Vagina (tissue), 2 donors: ENCODE measurements around the gene CFAP46. TPM values are rescaled to one million over a fixed set of nuclear protein-coding genes. Genes with fewer than 3 reads are reported as not detected.

Experiments used
- DNase-seq, 2 donors: peaks; one replicate each; pipeline ENCODE4 v3.0.0-alpha.2; 2017; ENCODE audit errors: extremely low spot score in 2 of 2
- H3K27ac ChIP-seq: fragments of 200-600 bp; sonication (generic); one replicate; pipeline ENCODE4 v1.5.1; 2019
- H3K27me3 ChIP-seq: fragments of 200-600 bp; sonication (generic); one replicate; pipeline ENCODE4 v1.5.1; 2019
- H3K36me3 ChIP-seq, 2 donors: fragments of 200-600 bp; sonication (generic); one replicate each; pipeline ENCODE4 v1.5.1; 2017 to 2019
- H3K4me1 ChIP-seq: fragments of 200-600 bp; sonication (generic); one replicate; pipeline ENCODE4 v1.5.1; 2019
- H3K4me3 ChIP-seq, 2 donors: fragments of 200-600 bp; sonication (generic); 1 replicate in 1 of 2; 2 replicates in 1 of 2; pipeline ENCODE4 v1.5.1; 2016 to 2019
- H3K9me3 ChIP-seq: fragments of 200-600 bp; sonication (generic); one replicate; pipeline ENCODE4 v1.5.1; 2019
- POLR2A ChIP-seq, 2 donors: fragments of 450-650 bp; IDR thresholded peaks; one replicate each; pipeline ENCODE4 v1.6.1; 2017; ENCODE audit warnings: antibody characterized with exemption in 2 of 2, mild to moderate bottlenecking in 2 of 2, moderate library complexity in 2 of 2
- POLR2AphosphoS5 ChIP-seq, 2 donors: sonication (generic); formaldehyde crosslinking; IDR thresholded peaks; one replicate each; pipeline ENCODE4 v1.9.0; 2017; ENCODE audit warnings: antibody characterized with exemption in 2 of 2, mild to moderate bottlenecking in 2 of 2, low read depth in 1 of 2; ENCODE audit not compliant: insufficient read depth in 1 of 2
- intact Hi-C: fragments of 100-400 bp; cut with DNase I; formaldehyde crosslinking; loops from one replicate; pipeline ENCODE4 v1.15.1; 2023
- total RNA-seq: library from RNA; depleted of rRNA; stranded (reverse); fragments of >200 nt; gene quantifications from one replicate; pipeline ENCODE4 v1.2.3, GENCODE V29; 2016
- TF ChIP-seq, protein P1 (sequence below), 3 experiments: fragments of 450-650 bp in 2 of 3; fragments of 200-600 bp in 1 of 3; sonication (generic) in 1 of 3; IDR thresholded peaks; one replicate each; pipeline ENCODE4 v1.5.1; 2017 to 2019; ENCODE audit warnings: antibody characterized with exemption in 3 of 3, mild to moderate bottlenecking in 2 of 3, moderate library complexity in 2 of 3

CFAP46 gene
- total RNA-seq, 1 donor from 2014 or later = not detected

DNA sequence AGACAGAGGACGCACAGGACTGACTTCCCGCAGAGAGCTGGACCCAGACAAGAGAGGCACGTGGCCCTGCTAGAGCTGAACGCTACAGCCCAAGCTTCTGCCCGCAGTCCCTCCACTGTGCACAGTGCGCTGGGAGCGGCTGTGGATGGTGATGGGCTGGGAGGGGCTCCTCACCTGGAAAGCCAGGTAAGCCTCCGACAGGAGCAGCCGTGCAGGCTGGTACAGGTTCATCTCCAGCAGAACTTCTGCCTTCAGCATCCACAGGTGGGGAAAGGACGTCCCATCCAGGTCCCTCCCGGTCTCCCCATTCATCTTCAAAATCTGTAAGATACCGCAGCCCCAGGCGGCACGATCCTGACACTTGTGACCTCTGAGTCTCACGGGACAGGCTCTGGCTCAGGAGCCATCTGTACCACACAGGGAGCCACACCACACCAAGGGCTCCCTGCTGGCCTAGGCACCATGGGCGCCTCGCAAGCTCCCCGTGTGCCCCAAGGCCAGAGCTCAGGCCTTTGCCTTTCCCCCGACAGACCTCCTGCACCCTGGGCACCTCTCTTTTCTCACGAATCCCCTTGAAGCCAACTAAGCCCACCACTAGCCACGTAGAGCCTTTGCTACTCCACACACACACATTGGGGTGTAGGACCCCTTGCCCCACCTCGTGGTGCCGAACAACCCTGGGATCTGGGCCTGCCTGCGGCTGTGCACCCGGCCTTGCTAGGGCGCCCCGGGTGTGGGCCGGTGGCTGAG, 76.3 kb downstream of the CFAP46 start:
- DNase-seq = no peak
- Histone ChIP-seq H3K27ac (no peak overlapping the region), H3K36me3 (no peaks in the 10 kb centered on the region), H3K4me1 (peaks cover 8% of the 10 kb centered on the region), H3K9me3 (no peaks in the 10 kb centered on the region), H3K4me3 (no peak overlapping the region), H3K27me3 (no peaks in the 10 kb centered on the region)
- intact Hi-C loops = no loop called here
- TF ChIP-seq, protein P1, sequence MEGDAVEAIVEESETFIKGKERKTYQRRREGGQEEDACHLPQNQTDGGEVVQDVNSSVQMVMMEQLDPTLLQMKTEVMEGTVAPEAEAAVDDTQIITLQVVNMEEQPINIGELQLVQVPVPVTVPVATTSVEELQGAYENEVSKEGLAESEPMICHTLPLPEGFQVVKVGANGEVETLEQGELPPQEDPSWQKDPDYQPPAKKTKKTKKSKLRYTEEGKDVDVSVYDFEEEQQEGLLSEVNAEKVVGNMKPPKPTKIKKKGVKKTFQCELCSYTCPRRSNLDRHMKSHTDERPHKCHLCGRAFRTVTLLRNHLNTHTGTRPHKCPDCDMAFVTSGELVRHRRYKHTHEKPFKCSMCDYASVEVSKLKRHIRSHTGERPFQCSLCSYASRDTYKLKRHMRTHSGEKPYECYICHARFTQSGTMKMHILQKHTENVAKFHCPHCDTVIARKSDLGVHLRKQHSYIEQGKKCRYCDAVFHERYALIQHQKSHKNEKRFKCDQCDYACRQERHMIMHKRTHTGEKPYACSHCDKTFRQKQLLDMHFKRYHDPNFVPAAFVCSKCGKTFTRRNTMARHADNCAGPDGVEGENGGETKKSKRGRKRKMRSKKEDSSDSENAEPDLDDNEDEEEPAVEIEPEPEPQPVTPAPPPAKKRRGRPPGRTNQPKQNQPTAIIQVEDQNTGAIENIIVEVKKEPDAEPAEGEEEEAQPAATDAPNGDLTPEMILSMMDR (IDR thresholded peaks at IDR 0.05) = no peak
- TF ChIP-seq POLR2A (IDR thresholded peaks at IDR 0.05) (no peak), POLR2AphosphoS5 (IDR thresholded peaks at IDR 0.05; ENCODE audit: insufficient read depth in 1 of 2, low read depth in 1 of 2) (no peak)

DNA sequence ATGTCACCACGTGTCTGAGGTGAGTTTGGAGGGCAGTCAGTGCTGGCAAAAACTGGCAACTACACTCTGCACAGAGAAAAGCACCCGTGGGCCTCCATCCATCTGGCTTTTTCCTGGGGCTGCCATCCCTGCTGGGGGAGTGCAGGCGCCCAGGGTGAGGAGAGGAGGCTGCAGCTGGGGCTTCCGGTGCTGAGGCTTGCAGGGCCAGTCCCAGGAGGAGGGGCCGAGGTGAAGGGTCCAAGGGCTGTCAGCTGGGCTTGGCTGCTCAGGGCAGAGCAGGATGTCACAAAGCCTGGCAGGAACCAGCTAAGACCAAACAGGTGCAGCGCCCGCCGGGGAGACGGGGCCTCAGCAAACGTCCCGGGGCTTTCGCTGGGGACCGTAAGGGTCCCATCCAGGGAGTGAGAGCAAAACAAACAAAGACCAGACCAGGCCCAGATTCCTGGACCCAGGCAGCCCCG, 77.2 kb downstream of the CFAP46 start:
- no peak for TF ChIP-seq POLR2A (IDR thresholded peaks at IDR 0.05)
- TF ChIP-seq, protein P1 (IDR thresholded peaks at IDR 0.05) = no peak
- no peak for TF ChIP-seq POLR2AphosphoS5 (IDR thresholded peaks at IDR 0.05; ENCODE audit: insufficient read depth in 1 of 2, low read depth in 1 of 2)
- Histone ChIP-seq H3K36me3 (no peaks in the 10 kb centered on the region), H3K4me3 (no peak overlapping the region), H3K9me3 (no peaks in the 10 kb centered on the region), H3K27ac (no peak overlapping the region), H3K27me3 (no peaks in the 10 kb centered on the region), H3K4me1 (peaks cover 8% of the 10 kb centered on the region)
- intact Hi-C loops = no loop called here
- DNase-seq = no peak

DNA sequence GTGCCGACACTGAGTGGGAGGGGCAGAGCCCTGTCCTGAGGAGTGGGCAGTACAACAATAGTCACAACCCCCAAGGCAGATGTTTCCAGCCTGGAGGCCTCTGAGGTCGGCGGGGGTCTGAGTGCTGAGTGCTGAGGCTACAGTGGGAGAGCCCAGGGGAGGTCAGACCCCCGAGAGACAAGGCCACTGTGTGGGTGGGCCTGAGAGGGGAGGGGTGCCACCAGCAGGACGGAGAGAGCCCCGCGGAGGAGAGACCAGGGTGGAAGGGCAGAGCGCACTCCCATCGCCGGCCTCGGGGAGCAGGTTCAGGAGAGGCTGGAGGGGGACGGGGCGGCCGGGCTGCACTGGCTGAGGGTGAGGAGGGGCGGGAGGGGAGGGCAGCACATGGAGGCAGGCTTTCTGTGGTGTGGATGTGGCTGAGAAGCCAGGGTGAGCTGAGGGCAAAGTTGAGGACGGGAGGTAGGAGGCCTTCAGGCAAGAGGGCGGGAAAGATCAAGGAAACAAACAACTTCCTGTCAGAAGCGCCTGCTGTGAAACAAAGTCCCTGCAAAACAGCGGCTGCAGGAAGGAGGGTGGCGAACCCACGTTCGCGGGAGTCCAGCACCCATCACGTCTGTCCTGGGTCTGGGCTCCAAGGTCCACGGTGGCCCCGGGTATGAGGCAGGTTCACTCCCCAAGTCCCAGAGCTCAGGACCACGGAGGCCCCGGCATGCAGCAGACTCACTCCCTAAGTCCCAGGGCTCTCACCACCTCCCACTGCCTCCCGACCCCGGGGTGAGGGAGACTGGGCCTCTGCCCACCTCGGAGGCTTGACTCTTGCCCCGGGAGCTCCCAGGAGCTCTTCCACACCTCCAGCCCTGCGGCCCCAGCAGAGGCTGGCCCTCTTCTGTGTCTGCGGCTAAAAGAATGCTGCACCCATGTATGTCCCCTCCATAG, 79.6 kb downstream of the CFAP46 start:
- TF ChIP-seq, protein P1 (IDR thresholded peaks at IDR 0.05) = no peak
- TF ChIP-seq POLR2AphosphoS5 (IDR thresholded peaks at IDR 0.05; ENCODE audit: insufficient read depth in 1 of 2, low read depth in 1 of 2) = no peak
- Histone ChIP-seq H3K4me3 (no peak overlapping the region), H3K9me3 (no peaks in the 10 kb centered on the region), H3K27me3 (no peaks in the 10 kb centered on the region), H3K27ac (no peak overlapping the region), H3K4me1 (peaks cover 8% of the 10 kb centered on the region), H3K36me3 (no peaks in the 10 kb centered on the region)
- intact Hi-C loops = no loop called here
- DNase-seq = no peak

DNA sequence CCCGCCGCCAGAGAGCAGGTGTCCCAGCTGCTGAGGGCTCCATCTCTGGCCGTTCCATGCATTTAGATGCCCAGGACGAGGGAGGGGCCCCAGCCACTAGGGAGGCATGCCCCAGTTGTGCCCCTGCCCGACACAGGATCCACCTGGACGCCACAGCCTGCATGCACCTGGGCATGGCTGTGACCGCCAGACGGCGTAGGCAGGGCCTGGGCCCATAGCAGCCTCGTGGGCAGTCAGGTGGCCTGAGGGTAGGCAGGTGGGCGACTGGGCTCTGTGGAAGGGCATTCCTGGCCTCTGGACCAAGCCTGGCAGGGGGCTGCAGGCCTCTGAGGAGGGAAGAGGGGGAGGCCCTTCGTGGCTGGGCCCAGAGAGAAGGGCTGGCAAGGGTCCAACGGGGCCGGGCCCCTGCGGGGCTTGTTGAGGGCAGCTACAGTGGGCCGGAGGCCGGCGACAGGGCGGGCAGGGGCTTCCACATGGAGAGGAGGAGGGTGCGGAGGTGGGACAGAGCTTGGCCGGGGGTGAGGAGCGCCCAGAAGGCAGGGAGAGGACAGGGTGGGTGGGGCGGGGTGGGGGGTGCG, 80.4 kb downstream of the CFAP46 start:
- intact Hi-C loops = no loop called here
- no peaks in the 10 kb centered on the region for H3K27me3 ChIP-seq

More for the DNA sequence above, 80.4 kb downstream of the CFAP46 start:
- no peak overlapping the region for H3K4me3 ChIP-seq
- no peaks in the 10 kb centered on the region for H3K9me3 ChIP-seq
- no peak for DNase-seq
- no peak overlapping the region for H3K27ac ChIP-seq
- H3K4me1 ChIP-seq = peaks cover 8% of the 10 kb centered on the region
- TF ChIP-seq, protein P1 (IDR thresholded peaks at IDR 0.05) = no peak
- TF ChIP-seq POLR2A (IDR thresholded peaks at IDR 0.05) (no peak), POLR2AphosphoS5 (IDR thresholded peaks at IDR 0.05; ENCODE audit: insufficient read depth in 1 of 2, low read depth in 1 of 2) (no peak)
- H3K36me3 ChIP-seq = no peaks in the 10 kb centered on the region
